IMR-90 (cell line): ENCODE measurements around the gene SMCO4.

Experiments
- CEBPB ChIP-seq: IDR thresholded peaks from 2 replicates; pipeline ENCODE4 v1.6.1; 2012; ENCODE audit warnings: low read depth, low read length, improper control_type of control experiment
- CHD1 ChIP-seq: IDR thresholded peaks from 2 replicates; pipeline ENCODE4 v1.6.1; 2012; ENCODE audit warnings: low read depth, low read length, improper control_type of control experiment
- CTCF ChIP-seq: conservative IDR thresholded peaks from 2 replicates; pipeline ENCODE4 v1.5.1; 2012; ENCODE audit warnings: mild to moderate bottlenecking, low read depth, low read length, improper control_type of control experiment
- MAFK ChIP-seq: IDR thresholded peaks from 2 replicates; pipeline ENCODE4 v1.6.1; 2012; ENCODE audit warnings: low read depth, low read length, improper control_type of control experiment
- MXI1 ChIP-seq: IDR thresholded peaks from 2 replicates; pipeline ENCODE4 v1.6.1; 2012; ENCODE audit warnings: low read depth, mild to moderate bottlenecking, low read length, moderate library complexity, borderline replicate concordance
- POLR2A ChIP-seq: IDR thresholded peaks from 2 replicates; pipeline ENCODE4 v1.6.1; 2012; ENCODE audit warnings: mild to moderate bottlenecking, low read depth, low read length
- RFX5 ChIP-seq: IDR thresholded peaks from 2 replicates; pipeline ENCODE4 v1.8.0; 2012; ENCODE audit warnings: low read depth, mild to moderate bottlenecking, low read length, moderate library complexity
- USF2 ChIP-seq: fragments of 150-350 bp; IDR thresholded peaks from 2 replicates; pipeline ENCODE4 v1.6.1; 2017; ENCODE audit warnings: mild to moderate bottlenecking, antibody characterized with exemption, low read length, low read depth

GRCh38 chr11:93490996-93491618 is 52.1 kb downstream of the SMCO4 start:
- TF ChIP-seq CTCF (no peak), MAFK (no peak), CHD1 (no peak), CEBPB (no peak), POLR2A (no peak), USF2 (no peak), MXI1 (no peak), RFX5 (no peak)
